Liver (tissue), 9 donors: Measurements from ENCODE around the gene LCP1. TPM values are rescaled to one million over a fixed set of nuclear protein-coding genes. Genes with fewer than 3 reads are reported as not detected.

Source experiments
- DNase-seq: peaks from one replicate; pipeline ENCODE4 v3.0.0-alpha.2; 2017; ENCODE audit warnings: low spot score
- H3K27ac ChIP-seq, 2 donors: one replicate each; pipeline ENCODE4 v1.7.0; 2013; ENCODE audit warnings: inconsistent platforms in 2 of 2, low read length in 2 of 2, control low read depth in 1 of 2, low read depth in 1 of 2, mild to moderate bottlenecking in 1 of 2
- H3K27me3 ChIP-seq, 4 donors: one replicate each; pipeline versions ENCODE4 v1.6.1 to v1.7.0; 2013; ENCODE audit warnings: low read length in 3 of 4, inconsistent platforms in 1 of 4, mild to moderate bottlenecking in 1 of 4, moderate library complexity in 1 of 4; ENCODE audit not compliant: control insufficient read depth in 4 of 4, insufficient read depth in 4 of 4
- H3K36me3 ChIP-seq, 4 donors: one replicate each; pipeline versions ENCODE4 v1.6.1 to v1.7.0; 2013; ENCODE audit warnings: low read length in 3 of 4, mild to moderate bottlenecking in 3 of 4, low read depth in 1 of 4, moderate library complexity in 1 of 4; ENCODE audit not compliant: control insufficient read depth in 4 of 4, insufficient read depth in 3 of 4
- H3K4me1 ChIP-seq, 4 donors: one replicate each; pipeline versions ENCODE4 v1.6.1 to v1.7.0; 2013; ENCODE audit warnings: low read length in 3 of 4, mild to moderate bottlenecking in 3 of 4, moderate library complexity in 1 of 4; ENCODE audit not compliant: control insufficient read depth in 4 of 4, insufficient read depth in 4 of 4
- H3K4me3 ChIP-seq, 3 donors: one replicate each; pipeline versions ENCODE4 v1.6.1 to v1.7.0; 2013; ENCODE audit warnings: low read length in 3 of 3, control low read depth in 1 of 3, low read depth in 1 of 3, mild to moderate bottlenecking in 1 of 3
- H3K9ac ChIP-seq, 2 donors: one replicate each; pipeline ENCODE4 v1.7.0; 2013; ENCODE audit warnings: low read length in 2 of 2, mild to moderate bottlenecking in 2 of 2, moderate library complexity in 2 of 2, control low read depth in 1 of 2, low read depth in 1 of 2
- H3K9me3 ChIP-seq, 4 donors: one replicate each; pipeline versions ENCODE4 v1.6.1 to v1.7.0; 2013; ENCODE audit warnings: low read length in 3 of 4; ENCODE audit not compliant: control insufficient read depth in 4 of 4
- EGR1 ChIP-seq, 2 donors: IDR thresholded peaks; 2 replicates each; pipeline ENCODE4 v1.6.1; 2016 to 2018; ENCODE audit warnings: antibody characterized with exemption in 2 of 2, low read depth in 2 of 2
- FOXA1 ChIP-seq: IDR thresholded peaks from 2 replicates; pipeline ENCODE4 v1.6.1; 2016; ENCODE audit warnings: antibody characterized with exemption
- FOXA2 ChIP-seq: IDR thresholded peaks from 2 replicates; pipeline ENCODE4 v1.6.1; 2016; ENCODE audit warnings: antibody characterized with exemption
- GABPA ChIP-seq, 2 donors: IDR thresholded peaks in 1 of 2; conservative IDR thresholded peaks in 1 of 2; 2 replicates each; pipeline ENCODE4 v1.6.1; 2016; ENCODE audit warnings: antibody characterized with exemption in 2 of 2, mild to moderate bottlenecking in 1 of 2, moderate library complexity in 1 of 2
- HNF4A ChIP-seq, 2 donors: conservative IDR thresholded peaks; 2 replicates each; pipeline ENCODE4 v1.6.1; 2016; ENCODE audit warnings: antibody characterized with exemption in 2 of 2, mild to moderate bottlenecking in 2 of 2
- HNF4G ChIP-seq: IDR thresholded peaks from 2 replicates; pipeline ENCODE4 v1.6.1; 2016; ENCODE audit warnings: antibody characterized with exemption
- JUND ChIP-seq, 2 donors: IDR thresholded peaks; 2 replicates each; pipeline ENCODE4 v1.6.1; 2016; ENCODE audit warnings: antibody characterized with exemption in 2 of 2
- MAX ChIP-seq: IDR thresholded peaks from 2 replicates; pipeline ENCODE4 v1.6.1; 2016; ENCODE audit warnings: antibody characterized with exemption
- NR2F2 ChIP-seq: IDR thresholded peaks from 2 replicates; pipeline ENCODE4 v1.6.1; 2016; ENCODE audit warnings: antibody characterized with exemption
- RAD21 ChIP-seq, 2 donors: IDR thresholded peaks; 2 replicates each; pipeline ENCODE4 v1.6.1; 2016; ENCODE audit warnings: antibody characterized with exemption in 2 of 2, mild to moderate bottlenecking in 2 of 2
- RXRA ChIP-seq, 2 donors: IDR thresholded peaks; 2 replicates each; pipeline ENCODE4 v1.6.1; 2017 to 2018; ENCODE audit warnings: antibody characterized with exemption in 2 of 2, mild to moderate bottlenecking in 1 of 2
- SP1 ChIP-seq: IDR thresholded peaks from 2 replicates; pipeline ENCODE4 v1.6.1; 2018; ENCODE audit warnings: antibody characterized with exemption, mild to moderate bottlenecking
- TAF1 ChIP-seq: conservative IDR thresholded peaks from 2 replicates; pipeline ENCODE4 v1.6.1; 2016; ENCODE audit warnings: antibody characterized with exemption, mild to moderate bottlenecking
- YY1 ChIP-seq: IDR thresholded peaks from 2 replicates; pipeline ENCODE4 v1.6.1; 2016; ENCODE audit warnings: antibody characterized with exemption, mild to moderate bottlenecking
- WGBS: extraction: QIAGEN DNeasy Blood & Tissue Kit; methylation state at CpG from one replicate; pipeline ENCODE4 v1.1.7; 2013; 5-methylcytosine and 5-hydroxymethylcytosine counted together
- polyA plus RNA-seq, 2 donors: library from polyadenylated mRNA; stranded (reverse) in 1 of 2; unstranded in 1 of 2; fragments of 200-250 nt in 1 of 2; fragments of >200 nt in 1 of 2; fragmentation: Nextera tagmentation in 1 of 2; extraction: Ambion mirVana in 1 of 2; gene quantifications; one replicate each; pipeline versions ENCODE4 v1.2.1 to v1.2.3, GENCODE V29; 2013 to 2015
- total RNA-seq, 2 donors: library from RNA; depleted of rRNA; stranded (reverse); fragments of >200 nt; gene quantifications; one replicate each; pipeline ENCODE4 v1.2.3, GENCODE V29; 2014
- TF ChIP-seq, protein P1 (sequence below): IDR thresholded peaks from 2 replicates; pipeline ENCODE4 v1.6.1; 2016; ENCODE audit warnings: antibody characterized with exemption
- TF ChIP-seq, protein P2 (sequence below): IDR thresholded peaks from 2 replicates; pipeline ENCODE4 v1.6.1; 2016; ENCODE audit warnings: antibody characterized with exemption
- TF ChIP-seq, protein P3 (sequence below): IDR thresholded peaks from 2 replicates; pipeline ENCODE4 v1.6.1; 2016; ENCODE audit warnings: antibody characterized with exemption, mild to moderate bottlenecking
- TF ChIP-seq, protein P4 (sequence below): fragments of 150-350 bp; IDR thresholded peaks from 2 replicates; pipeline ENCODE4 v1.5.1; 2017; ENCODE audit warnings: improper control_type of control experiment, low read depth, low read length; ENCODE audit not compliant: missing input control
- donor health status: healthy.
- donor health status: healthy.
- donor health status: healthy.
- donor health status: healthy.
- donor health status: healthy.

LCP1 gene
- total and polyA plus RNA-seq, 4 donors, result 12.6 to 90.6 (median 36.0) TPM

DNA sequence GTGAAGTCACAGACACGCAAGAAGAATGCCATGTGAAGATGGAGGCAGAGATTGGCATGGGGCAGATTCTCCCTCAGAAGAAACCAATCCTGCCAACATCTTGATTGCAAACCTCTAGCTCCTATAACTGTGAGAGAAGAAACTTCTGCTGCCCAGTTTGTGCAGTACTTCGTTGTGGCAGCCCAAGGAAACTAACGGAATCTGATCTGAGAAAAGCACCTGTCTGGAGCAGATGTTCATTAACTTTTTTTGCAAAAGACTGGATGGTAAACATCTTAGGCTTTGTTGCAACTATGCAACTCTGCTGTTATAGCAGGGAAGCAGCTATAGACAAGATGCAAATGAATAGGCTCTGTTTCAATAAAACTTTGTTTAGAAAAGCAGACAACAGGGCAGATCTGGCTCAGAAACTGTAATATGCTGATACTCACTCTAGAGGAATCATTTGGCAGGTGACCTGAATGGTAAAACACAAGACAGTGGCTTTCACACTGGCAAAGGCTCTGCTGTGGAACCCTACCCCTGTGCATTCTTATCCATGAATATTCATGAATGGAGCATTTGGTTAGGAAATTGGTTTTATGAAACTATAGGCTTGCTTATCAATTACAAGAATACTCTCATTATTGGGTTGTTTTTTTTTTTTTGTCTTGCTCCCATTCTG lies 51.9 kb downstream of the LCP1 start:
- H3K4me1 ChIP-seq, result peaks cover 2 to 22% (median 19%) of the 10 kb centered on the region in 4 donors
- no peaks in the 10 kb centered on the region for H3K9me3 ChIP-seq
- DNase-seq, result no peak
- H3K9ac ChIP-seq, result no peak overlapping the region
- no peak overlapping the region for H3K27ac ChIP-seq
- 94% methylated on average over 3 of the region's 3 CpGs for WGBS
- H3K4me3 ChIP-seq, result no peak overlapping the region
- H3K36me3 ChIP-seq, result peaks cover 0 to 29% (median 12%) of the 10 kb centered on the region in 4 donors
- H3K27me3 ChIP-seq, result no peaks in the 10 kb centered on the region
- TF ChIP-seq TAF1 (no peak), MAX (no peak)

- Histone ChIP-seq H3K27me3 (no peaks in the 10 kb centered on the region), H3K27ac (no peak overlapping the region), H3K9ac (no peak overlapping the region), H3K36me3 (peaks cover 0 to 29% (median 12%) of the 10 kb centered on the region in 4 donors), H3K4me3 (no peak overlapping the region), H3K9me3 (no peaks in the 10 kb centered on the region), H3K4me1 (peaks cover 6 to 30% (median 21%) of the 10 kb centered on the region in 4 donors)
- no peak for DNase-seq
- WGBS, result 97% methylated on average over 2 of the region's 2 CpGs
- TF ChIP-seq, protein P1, sequence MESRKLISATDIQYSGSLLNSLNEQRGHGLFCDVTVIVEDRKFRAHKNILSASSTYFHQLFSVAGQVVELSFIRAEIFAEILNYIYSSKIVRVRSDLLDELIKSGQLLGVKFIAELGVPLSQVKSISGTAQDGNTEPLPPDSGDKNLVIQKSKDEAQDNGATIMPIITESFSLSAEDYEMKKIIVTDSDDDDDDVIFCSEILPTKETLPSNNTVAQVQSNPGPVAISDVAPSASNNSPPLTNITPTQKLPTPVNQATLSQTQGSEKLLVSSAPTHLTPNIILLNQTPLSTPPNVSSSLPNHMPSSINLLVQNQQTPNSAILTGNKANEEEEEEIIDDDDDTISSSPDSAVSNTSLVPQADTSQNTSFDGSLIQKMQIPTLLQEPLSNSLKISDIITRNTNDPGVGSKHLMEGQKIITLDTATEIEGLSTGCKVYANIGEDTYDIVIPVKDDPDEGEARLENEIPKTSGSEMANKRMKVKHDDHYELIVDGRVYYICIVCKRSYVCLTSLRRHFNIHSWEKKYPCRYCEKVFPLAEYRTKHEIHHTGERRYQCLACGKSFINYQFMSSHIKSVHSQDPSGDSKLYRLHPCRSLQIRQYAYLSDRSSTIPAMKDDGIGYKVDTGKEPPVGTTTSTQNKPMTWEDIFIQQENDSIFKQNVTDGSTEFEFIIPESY, result no peak
- TF ChIP-seq, protein P2, sequence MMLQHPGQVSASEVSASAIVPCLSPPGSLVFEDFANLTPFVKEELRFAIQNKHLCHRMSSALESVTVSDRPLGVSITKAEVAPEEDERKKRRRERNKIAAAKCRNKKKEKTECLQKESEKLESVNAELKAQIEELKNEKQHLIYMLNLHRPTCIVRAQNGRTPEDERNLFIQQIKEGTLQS, result no peak
- TF ChIP-seq EGR1 (IDR thresholded peaks at IDR 0.05; ENCODE audit: low read depth in 2 of 2) (no peak), MAX (no peak), RXRA (IDR thresholded peaks at IDR 0.05) (no peak), YY1 (no peak), GABPA (IDR thresholded peaks at IDR 0.05 in 1 of 2, conservative IDR thresholded peaks at IDR 0.05 in 1 of 2) (no peak), RAD21 (IDR thresholded peaks at IDR 0.05) (no peak), HNF4G (no peak), FOXA2 (no peak), NR2F2 (no peak), TAF1 (no peak), HNF4A (conservative IDR thresholded peaks at IDR 0.05) (no peak), SP1 (no peak), FOXA1 (no peak), JUND (IDR thresholded peaks at IDR 0.05) (no peak)
- TF ChIP-seq, protein P3, sequence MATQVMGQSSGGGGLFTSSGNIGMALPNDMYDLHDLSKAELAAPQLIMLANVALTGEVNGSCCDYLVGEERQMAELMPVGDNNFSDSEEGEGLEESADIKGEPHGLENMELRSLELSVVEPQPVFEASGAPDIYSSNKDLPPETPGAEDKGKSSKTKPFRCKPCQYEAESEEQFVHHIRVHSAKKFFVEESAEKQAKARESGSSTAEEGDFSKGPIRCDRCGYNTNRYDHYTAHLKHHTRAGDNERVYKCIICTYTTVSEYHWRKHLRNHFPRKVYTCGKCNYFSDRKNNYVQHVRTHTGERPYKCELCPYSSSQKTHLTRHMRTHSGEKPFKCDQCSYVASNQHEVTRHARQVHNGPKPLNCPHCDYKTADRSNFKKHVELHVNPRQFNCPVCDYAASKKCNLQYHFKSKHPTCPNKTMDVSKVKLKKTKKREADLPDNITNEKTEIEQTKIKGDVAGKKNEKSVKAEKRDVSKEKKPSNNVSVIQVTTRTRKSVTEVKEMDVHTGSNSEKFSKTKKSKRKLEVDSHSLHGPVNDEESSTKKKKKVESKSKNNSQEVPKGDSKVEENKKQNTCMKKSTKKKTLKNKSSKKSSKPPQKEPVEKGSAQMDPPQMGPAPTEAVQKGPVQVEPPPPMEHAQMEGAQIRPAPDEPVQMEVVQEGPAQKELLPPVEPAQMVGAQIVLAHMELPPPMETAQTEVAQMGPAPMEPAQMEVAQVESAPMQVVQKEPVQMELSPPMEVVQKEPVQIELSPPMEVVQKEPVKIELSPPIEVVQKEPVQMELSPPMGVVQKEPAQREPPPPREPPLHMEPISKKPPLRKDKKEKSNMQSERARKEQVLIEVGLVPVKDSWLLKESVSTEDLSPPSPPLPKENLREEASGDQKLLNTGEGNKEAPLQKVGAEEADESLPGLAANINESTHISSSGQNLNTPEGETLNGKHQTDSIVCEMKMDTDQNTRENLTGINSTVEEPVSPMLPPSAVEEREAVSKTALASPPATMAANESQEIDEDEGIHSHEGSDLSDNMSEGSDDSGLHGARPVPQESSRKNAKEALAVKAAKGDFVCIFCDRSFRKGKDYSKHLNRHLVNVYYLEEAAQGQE, result no peak
- TF ChIP-seq, protein P4, sequence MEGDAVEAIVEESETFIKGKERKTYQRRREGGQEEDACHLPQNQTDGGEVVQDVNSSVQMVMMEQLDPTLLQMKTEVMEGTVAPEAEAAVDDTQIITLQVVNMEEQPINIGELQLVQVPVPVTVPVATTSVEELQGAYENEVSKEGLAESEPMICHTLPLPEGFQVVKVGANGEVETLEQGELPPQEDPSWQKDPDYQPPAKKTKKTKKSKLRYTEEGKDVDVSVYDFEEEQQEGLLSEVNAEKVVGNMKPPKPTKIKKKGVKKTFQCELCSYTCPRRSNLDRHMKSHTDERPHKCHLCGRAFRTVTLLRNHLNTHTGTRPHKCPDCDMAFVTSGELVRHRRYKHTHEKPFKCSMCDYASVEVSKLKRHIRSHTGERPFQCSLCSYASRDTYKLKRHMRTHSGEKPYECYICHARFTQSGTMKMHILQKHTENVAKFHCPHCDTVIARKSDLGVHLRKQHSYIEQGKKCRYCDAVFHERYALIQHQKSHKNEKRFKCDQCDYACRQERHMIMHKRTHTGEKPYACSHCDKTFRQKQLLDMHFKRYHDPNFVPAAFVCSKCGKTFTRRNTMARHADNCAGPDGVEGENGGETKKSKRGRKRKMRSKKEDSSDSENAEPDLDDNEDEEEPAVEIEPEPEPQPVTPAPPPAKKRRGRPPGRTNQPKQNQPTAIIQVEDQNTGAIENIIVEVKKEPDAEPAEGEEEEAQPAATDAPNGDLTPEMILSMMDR, result no peak
Observed at GRCh38 chr13:46129124-46129523, 52.9 kb downstream of the LCP1 start.
